RWPE2 (cell line): Measurements from ENCODE around the gene SPACA6.

Experiments
- ATAC-seq: fragments of 200-7000 bp; cut with Tn5 transposase; 3 replicates; pipeline ENCODE4 v1.9.1; 2021; ENCODE audit warnings: low read depth
- DNase-seq: peaks from one replicate; pipeline ENCODE4 v3.0.0-alpha.2; 2020; ENCODE audit warnings: low spot score
- H3K27ac ChIP-seq: fragments of 450-650 bp; 2 replicates; pipeline ENCODE4 v1.5.1; 2017; ENCODE audit warnings: mild to moderate bottlenecking; ENCODE audit not compliant: poor library complexity, severe bottlenecking
- H3K27me3 ChIP-seq: fragments of 250-450 bp; sonication (Bioruptor Pico); 2 replicates; pipeline ENCODE4 v1.5.1; 2021; ENCODE audit warnings: mild to moderate bottlenecking, moderate library complexity; ENCODE audit not compliant: insufficient read depth, poor library complexity, severe bottlenecking
- H3K36me3 ChIP-seq: fragments of 250-450 bp; sonication (Bioruptor Pico); 2 replicates; pipeline ENCODE4 v1.5.1; 2020; ENCODE audit warnings: low read depth, mild to moderate bottlenecking, moderate library complexity
- H3K4me1 ChIP-seq: fragments of 250-450 bp; sonication (Bioruptor Pico); 2 replicates; pipeline ENCODE4 v1.5.1; 2021; ENCODE audit warnings: mild to moderate bottlenecking, moderate library complexity; ENCODE audit not compliant: insufficient read depth, poor library complexity, severe bottlenecking
- H3K4me3 ChIP-seq: fragments of 250-450 bp; sonication (Bioruptor Pico); 2 replicates; pipeline ENCODE4 v1.5.1; 2021; ENCODE audit warnings: mild to moderate bottlenecking, moderate library complexity; ENCODE audit not compliant: severe bottlenecking
- H3K9me3 ChIP-seq: fragments of 250-450 bp; sonication (Bioruptor Pico); 2 replicates; pipeline ENCODE4 v1.5.1; 2021; ENCODE audit warnings: mild to moderate bottlenecking, moderate library complexity; ENCODE audit not compliant: severe bottlenecking
- TF ChIP-seq, protein P1 (sequence below): fragments of 450-650 bp; IDR thresholded peaks from one replicate; pipeline ENCODE4 v1.5.1; 2017; ENCODE audit warnings: mild to moderate bottlenecking, moderate library complexity; ENCODE audit not compliant: poor library complexity, severe bottlenecking

SPACA6 gene

DNA sequence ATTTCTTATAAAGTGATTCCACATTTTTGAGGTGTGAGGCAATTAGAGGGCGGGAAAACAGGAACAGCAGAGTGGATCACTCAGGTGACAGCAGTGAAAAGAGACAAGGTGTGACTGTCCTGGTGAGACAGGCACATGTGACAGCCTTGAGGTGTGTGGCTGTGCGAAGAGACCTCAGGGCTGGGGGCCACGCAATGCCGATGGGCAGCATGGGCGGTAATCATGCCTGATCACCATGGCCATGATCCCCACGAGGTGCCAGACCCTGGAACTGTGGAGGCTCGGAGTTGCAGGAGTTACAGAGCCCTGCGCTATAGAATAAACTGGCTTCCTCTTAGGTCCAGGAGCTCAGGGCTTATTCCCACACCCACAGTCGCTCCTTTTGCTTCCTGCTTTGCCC is 2.0 kb downstream of the SPACA6 start:
- Histone ChIP-seq H3K27me3 (no peaks in the 10 kb centered on the region), H3K4me1 (no peaks in the 10 kb centered on the region), H3K4me3 (no peak overlapping the region), H3K9me3 (no peaks in the 10 kb centered on the region), H3K27ac (no peak overlapping the region), H3K36me3 (peaks cover 51% of the 10 kb centered on the region)
- ATAC-seq (no peak), DNase-seq (no peak)
- TF ChIP-seq, protein P1, sequence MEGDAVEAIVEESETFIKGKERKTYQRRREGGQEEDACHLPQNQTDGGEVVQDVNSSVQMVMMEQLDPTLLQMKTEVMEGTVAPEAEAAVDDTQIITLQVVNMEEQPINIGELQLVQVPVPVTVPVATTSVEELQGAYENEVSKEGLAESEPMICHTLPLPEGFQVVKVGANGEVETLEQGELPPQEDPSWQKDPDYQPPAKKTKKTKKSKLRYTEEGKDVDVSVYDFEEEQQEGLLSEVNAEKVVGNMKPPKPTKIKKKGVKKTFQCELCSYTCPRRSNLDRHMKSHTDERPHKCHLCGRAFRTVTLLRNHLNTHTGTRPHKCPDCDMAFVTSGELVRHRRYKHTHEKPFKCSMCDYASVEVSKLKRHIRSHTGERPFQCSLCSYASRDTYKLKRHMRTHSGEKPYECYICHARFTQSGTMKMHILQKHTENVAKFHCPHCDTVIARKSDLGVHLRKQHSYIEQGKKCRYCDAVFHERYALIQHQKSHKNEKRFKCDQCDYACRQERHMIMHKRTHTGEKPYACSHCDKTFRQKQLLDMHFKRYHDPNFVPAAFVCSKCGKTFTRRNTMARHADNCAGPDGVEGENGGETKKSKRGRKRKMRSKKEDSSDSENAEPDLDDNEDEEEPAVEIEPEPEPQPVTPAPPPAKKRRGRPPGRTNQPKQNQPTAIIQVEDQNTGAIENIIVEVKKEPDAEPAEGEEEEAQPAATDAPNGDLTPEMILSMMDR = no peak

DNA sequence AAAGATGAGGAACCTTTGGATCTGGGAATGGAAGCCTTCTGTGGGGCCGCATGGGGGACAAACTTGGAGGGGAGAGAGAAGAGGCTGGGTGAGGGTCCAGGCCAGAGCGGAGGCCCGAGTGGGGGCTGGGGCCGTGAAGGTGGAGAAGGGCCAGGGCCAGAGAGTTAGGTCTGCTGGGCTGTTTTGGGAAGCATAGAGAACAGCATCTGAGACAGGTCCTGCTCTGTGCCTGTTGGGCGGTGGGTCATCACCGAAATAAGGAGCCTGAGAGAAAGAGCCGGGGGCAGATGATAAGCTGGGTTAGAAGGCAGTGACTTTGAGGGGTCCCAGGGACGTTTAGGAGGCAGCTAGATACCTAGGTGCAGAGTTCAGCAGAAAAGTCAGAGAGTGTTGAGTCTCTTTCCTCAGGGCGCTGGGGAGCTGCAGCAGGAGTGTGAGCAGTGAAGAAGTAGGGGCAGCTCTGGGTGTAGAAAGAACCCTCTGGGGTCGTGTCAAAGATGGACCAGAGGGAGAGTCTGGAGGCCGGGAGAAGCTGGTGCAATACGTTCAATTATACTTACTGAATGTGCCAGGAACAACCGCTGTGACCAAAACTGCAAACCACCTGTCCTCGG is 2.7 kb downstream of the SPACA6 start:
- TF ChIP-seq, protein P1 = no peak
- ATAC-seq (no peak), DNase-seq (no peak)
- H3K4me3 ChIP-seq = no peak overlapping the region
- H3K27me3 ChIP-seq = no peaks in the 10 kb centered on the region
- no peaks in the 10 kb centered on the region for H3K9me3 ChIP-seq
- peaks cover 55% of the 10 kb centered on the region for H3K36me3 ChIP-seq
- no peak overlapping the region for H3K27ac ChIP-seq
- H3K4me1 ChIP-seq = no peaks in the 10 kb centered on the region

DNA sequence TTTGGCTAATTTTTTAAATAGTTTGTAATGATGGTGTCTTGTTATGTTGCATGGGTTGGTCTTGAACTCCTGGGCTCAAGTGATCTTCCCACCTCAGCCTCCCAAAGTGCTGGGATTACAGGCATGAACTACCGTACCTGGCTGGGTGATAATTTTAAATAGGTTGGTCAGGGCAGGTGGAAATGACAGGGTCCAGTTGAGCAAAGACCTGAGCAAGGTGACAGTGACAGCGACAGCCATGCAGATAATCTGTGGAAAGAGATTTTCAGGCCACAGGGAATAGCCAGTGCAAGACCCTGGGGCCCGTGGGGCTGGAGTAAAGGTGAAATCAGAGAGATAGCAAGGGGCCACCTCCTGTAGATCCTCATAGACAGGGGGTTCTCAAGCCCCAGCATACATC is 3.5 kb downstream of the SPACA6 start:
- Histone ChIP-seq H3K27me3 (no peaks in the 10 kb centered on the region), H3K36me3 (peaks cover 55% of the 10 kb centered on the region), H3K27ac (no peak overlapping the region), H3K4me3 (no peak overlapping the region), H3K4me1 (no peaks in the 10 kb centered on the region), H3K9me3 (no peaks in the 10 kb centered on the region)
- DNase-seq (no peak), ATAC-seq (no peak)
- TF ChIP-seq, protein P1 = no peak

DNA sequence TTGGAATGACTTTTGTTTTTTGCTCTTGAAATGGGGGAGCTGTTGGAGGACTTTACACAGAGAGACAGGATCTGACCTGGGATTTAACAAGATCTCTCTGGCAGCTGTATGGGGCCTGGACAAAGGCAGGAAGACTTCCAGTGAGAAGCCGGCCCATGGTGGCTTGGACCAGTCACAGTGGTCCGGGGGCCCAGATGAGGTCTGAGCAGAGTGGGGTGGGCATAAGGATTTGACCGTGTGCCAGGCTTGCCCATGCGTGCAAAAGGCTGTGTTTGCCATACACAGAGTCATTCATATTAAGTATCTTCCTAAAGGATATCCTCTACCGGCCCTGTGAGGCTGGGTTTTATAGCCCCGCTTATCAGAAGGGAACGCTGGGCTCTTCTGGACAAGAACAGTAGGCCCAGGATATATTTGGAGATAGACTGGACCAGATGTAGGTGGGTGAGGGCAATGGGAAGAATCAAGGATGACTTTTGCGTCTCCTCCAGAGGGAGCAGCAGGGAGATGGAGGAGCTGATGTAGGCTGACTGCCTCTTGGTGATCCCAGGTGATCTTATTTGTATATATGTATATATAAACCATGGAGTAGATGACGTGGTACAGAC is 4.1 kb downstream of the SPACA6 start:
- no peak overlapping the region for H3K4me3 ChIP-seq
- DNase-seq (no peak), ATAC-seq (no peak)
- no peaks in the 10 kb centered on the region for H3K4me1 ChIP-seq
- H3K27ac ChIP-seq = no peak overlapping the region
- no peaks in the 10 kb centered on the region for H3K9me3 ChIP-seq
- H3K36me3 ChIP-seq = peaks cover 55% of the 10 kb centered on the region
- TF ChIP-seq, protein P1 = no peak
- no peaks in the 10 kb centered on the region for H3K27me3 ChIP-seq

DNA sequence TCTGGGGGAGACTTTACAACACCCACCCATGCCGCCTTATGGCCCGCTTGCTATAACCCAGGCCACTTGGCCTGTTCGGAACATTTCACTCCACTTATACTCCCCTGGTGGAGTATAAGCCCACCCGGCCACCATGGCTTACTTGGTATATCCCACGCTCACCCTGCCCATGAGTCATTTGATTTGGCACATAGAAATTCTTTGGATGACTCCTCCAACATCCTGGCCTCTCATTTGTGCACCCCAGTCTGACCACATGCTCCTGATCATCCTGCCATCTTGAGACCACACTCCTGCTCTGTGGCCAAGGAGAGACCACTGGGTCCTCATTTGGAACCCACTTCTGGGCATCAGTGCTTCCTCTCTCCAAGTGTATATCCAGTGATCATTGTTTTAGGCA is 5.2 kb downstream of the SPACA6 start:
- no peaks in the 10 kb centered on the region for H3K9me3 ChIP-seq
- peaks cover under 1% of the 10 kb centered on the region for H3K4me1 ChIP-seq
- TF ChIP-seq, protein P1 = no peak
- ATAC-seq = no peak
- no peak overlapping the region for H3K27ac ChIP-seq
- H3K27me3 ChIP-seq = no peaks in the 10 kb centered on the region
- no peak overlapping the region for H3K4me3 ChIP-seq
- no peak for DNase-seq
- H3K36me3 ChIP-seq = peaks cover 51% of the 10 kb centered on the region
